GM12892 (cell line): Measurements from ENCODE around the gene RET.

ENCODE experiments used
- POLR2A ChIP-seq: IDR thresholded peaks from 2 replicates; pipeline ENCODE4 v1.6.1; 2011; ENCODE audit warnings: low read depth, low read length, control low read depth
- POLR2AphosphoS5 ChIP-seq: IDR thresholded peaks from 2 replicates; pipeline ENCODE4 v1.6.1; 2011; ENCODE audit warnings: low read depth, low read length, control low read depth
- TAF1 ChIP-seq: IDR thresholded peaks from 2 replicates; pipeline ENCODE4 v1.6.1; 2011; ENCODE audit warnings: low read depth, mild to moderate bottlenecking, control low read depth, low read length, borderline replicate concordance

DNA sequence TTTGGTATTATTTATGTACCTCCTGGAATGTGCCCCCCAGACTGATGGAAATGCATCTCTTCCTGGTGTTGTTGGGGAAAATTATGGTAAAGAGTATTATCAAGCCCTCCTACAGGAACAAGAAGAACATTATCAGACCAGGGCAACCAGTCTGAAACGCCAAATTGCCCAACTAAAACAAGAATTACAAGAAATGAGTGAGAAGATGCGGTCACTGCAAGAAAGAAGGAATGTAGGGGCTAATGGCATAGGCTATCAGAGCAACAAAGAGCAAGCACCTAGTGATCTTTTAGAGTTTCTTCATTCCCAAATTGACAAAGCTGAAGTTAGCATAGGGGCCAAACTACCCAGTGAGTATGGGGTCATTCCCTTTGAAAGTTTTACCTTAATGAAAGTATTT, 78.4 kb downstream of the RET start:
- no peak for TF ChIP-seq POLR2AphosphoS5
- TF ChIP-seq TAF1, result no peak
- TF ChIP-seq POLR2A, result no peak
